Measurements from ENCODE around the gene HABP4. TPM values are rescaled to one million over a fixed set of nuclear protein-coding genes. Genes with fewer than 3 reads are reported as not detected.

The HABP4 gene
- total RNA-seq, 1 donor: 14.1 TPM

GRCh38 chr9:96476591-96476990 lies 26.6 kb downstream of the HABP4 start:
- H3K27me3 ChIP-seq (ENCODE audit: insufficient read depth, low read length): no peaks in the 10 kb centered on the region

GRCh38 chr9:96478829-96479371 lies 28.9 kb downstream of the HABP4 start:
- Histone ChIP-seq H3K79me2 (ENCODE audit: insufficient read depth, low read length) (peaks cover 2% of the 10 kb centered on the region), H3K27ac (ENCODE audit: low read depth, low read length) (peak overlapping the region; percentile 32), H3K9me3 (ENCODE audit: low read depth, low read length) (no peaks in the 10 kb centered on the region), H3K36me3 (ENCODE audit: insufficient read depth, low read length) (peaks cover 10% of the 10 kb centered on the region), H3K27me3 (ENCODE audit: insufficient read depth, low read length) (no peaks in the 10 kb centered on the region), H3K4me2 (ENCODE audit: insufficient read depth, low read length) (no peak overlapping the region), H4K20me1 (ENCODE audit: insufficient read depth, low read length) (no peaks in the 10 kb centered on the region), H3K4me1 (ENCODE audit: insufficient read depth, low read length) (peaks cover 14% of the 10 kb centered on the region), H3K4me3 (ENCODE audit: insufficient read depth, low read length) (no peak overlapping the region), H2AFZ (ENCODE audit: low read length) (no peak overlapping the region)
- no peak for TF ChIP-seq CTCF (IDR thresholded peaks at IDR 0.05; ENCODE audit: extremely low read depth, low read depth, low read length)
- DNase-seq (ENCODE audit: insufficient read length, low spot score, missing footprints): no peak

More at GRCh38 chr9:96476591-96476990, 26.6 kb downstream of the HABP4 start:
- no peak for DNase-seq (ENCODE audit: insufficient read length, low spot score, missing footprints)
- Histone ChIP-seq H4K20me1 (ENCODE audit: insufficient read depth, low read length) (no peaks in the 10 kb centered on the region), H3K4me2 (ENCODE audit: insufficient read depth, low read length) (peak overlapping the region; percentile 11), H3K27ac (ENCODE audit: low read depth, low read length) (peak overlapping the region; percentile 37), H3K36me3 (ENCODE audit: insufficient read depth, low read length) (peaks cover 24% of the 10 kb centered on the region), H3K79me2 (ENCODE audit: insufficient read depth, low read length) (peaks cover 2% of the 10 kb centered on the region), H3K4me1 (ENCODE audit: insufficient read depth, low read length) (peaks cover 14% of the 10 kb centered on the region), H3K9me3 (ENCODE audit: low read depth, low read length) (no peaks in the 10 kb centered on the region), H3K4me3 (ENCODE audit: insufficient read depth, low read length) (no peak overlapping the region), H2AFZ (ENCODE audit: low read length) (no peak overlapping the region)
- no peak for TF ChIP-seq CTCF (IDR thresholded peaks at IDR 0.05; ENCODE audit: extremely low read depth, low read depth, low read length)

GRCh38 chr9:96480736-96481135 lies 30.8 kb downstream of the HABP4 start:
- no peak overlapping the region for H3K4me2 ChIP-seq (ENCODE audit: insufficient read depth, low read length)

GRCh38 chr9:96482476-96482875 lies 32.5 kb downstream of the HABP4 start:
- no peaks in the 10 kb centered on the region for H3K79me2 ChIP-seq (ENCODE audit: insufficient read depth, low read length)
- H3K9me3 ChIP-seq (ENCODE audit: low read depth, low read length): no peaks in the 10 kb centered on the region
- no peaks in the 10 kb centered on the region for H4K20me1 ChIP-seq (ENCODE audit: insufficient read depth, low read length)
- no peak for DNase-seq (ENCODE audit: insufficient read length, low spot score, missing footprints)
- H3K27me3 ChIP-seq (ENCODE audit: insufficient read depth, low read length): no peaks in the 10 kb centered on the region
- no peak for TF ChIP-seq CTCF (IDR thresholded peaks at IDR 0.05; ENCODE audit: extremely low read depth, low read depth, low read length)
- H3K4me2 ChIP-seq (ENCODE audit: insufficient read depth, low read length): no peak overlapping the region
- H3K36me3 ChIP-seq (ENCODE audit: insufficient read depth, low read length): no peaks in the 10 kb centered on the region
- no peak overlapping the region for H2AFZ ChIP-seq (ENCODE audit: low read length)
- H3K27ac ChIP-seq (ENCODE audit: low read depth, low read length): no peak overlapping the region
- H3K4me1 ChIP-seq (ENCODE audit: insufficient read depth, low read length): peaks cover 20% of the 10 kb centered on the region
- H3K4me3 ChIP-seq (ENCODE audit: insufficient read depth, low read length): no peak overlapping the region

More at GRCh38 chr9:96480736-96481135, 30.8 kb downstream of the HABP4 start:
- Histone ChIP-seq H3K36me3 (ENCODE audit: insufficient read depth, low read length) (peaks cover 5% of the 10 kb centered on the region), H2AFZ (ENCODE audit: low read length) (no peak overlapping the region), H3K79me2 (ENCODE audit: insufficient read depth, low read length) (peaks cover 2% of the 10 kb centered on the region), H3K9me3 (ENCODE audit: low read depth, low read length) (no peaks in the 10 kb centered on the region), H3K4me3 (ENCODE audit: insufficient read depth, low read length) (no peak overlapping the region), H4K20me1 (ENCODE audit: insufficient read depth, low read length) (no peaks in the 10 kb centered on the region), H3K27me3 (ENCODE audit: insufficient read depth, low read length) (no peaks in the 10 kb centered on the region), H3K4me1 (ENCODE audit: insufficient read depth, low read length) (peaks cover 16% of the 10 kb centered on the region), H3K27ac (ENCODE audit: low read depth, low read length) (no peak overlapping the region)
- no peak for TF ChIP-seq CTCF (IDR thresholded peaks at IDR 0.05; ENCODE audit: extremely low read depth, low read depth, low read length)
- DNase-seq (ENCODE audit: insufficient read length, low spot score, missing footprints): no peak
